DMS79 treated with DMSO at 0.1 percent for 48 hours (cell line): ENCODE measurements around the gene THAP7.

Source experiments
- DNase-seq: peaks from one replicate; lab custom pipeline; 2025; lab: John Stamatoyannopoulos, UW

The THAP7 gene

DNA sequence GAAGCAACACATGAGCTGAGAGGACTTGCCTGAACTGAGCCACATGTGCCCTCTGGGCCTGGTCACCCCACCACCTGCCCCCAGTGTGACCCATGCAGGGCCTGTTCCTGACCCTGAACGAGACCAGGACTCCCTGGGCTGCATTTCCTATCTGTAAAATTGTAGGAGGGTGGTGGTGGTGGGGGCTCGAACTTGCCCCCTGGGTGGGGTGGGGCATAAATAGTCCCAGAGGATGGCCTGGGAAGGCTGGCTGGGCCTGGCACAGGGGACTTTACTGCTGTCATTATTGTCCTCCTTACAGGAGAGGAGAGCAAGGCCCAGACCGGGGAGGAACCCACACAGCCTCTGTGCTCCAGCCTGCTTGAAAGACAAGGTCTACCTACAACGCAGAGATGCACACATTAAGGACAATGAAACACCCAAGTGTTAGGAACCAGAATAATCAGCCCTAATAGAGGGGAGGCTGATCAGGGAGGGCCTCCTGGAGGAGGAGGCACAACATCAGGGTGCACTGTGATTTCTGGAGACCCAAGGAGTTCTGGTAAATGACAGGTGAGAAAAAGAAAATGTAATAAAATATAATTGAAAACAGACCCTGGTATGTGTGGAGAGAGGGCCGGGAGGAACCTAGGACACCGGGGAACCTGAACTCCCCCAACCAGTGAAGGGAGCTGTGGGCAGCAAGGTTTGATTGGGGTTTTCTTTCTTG lies 37.7 kb downstream of the THAP7 start:
- DNase-seq, result no peak

DNA sequence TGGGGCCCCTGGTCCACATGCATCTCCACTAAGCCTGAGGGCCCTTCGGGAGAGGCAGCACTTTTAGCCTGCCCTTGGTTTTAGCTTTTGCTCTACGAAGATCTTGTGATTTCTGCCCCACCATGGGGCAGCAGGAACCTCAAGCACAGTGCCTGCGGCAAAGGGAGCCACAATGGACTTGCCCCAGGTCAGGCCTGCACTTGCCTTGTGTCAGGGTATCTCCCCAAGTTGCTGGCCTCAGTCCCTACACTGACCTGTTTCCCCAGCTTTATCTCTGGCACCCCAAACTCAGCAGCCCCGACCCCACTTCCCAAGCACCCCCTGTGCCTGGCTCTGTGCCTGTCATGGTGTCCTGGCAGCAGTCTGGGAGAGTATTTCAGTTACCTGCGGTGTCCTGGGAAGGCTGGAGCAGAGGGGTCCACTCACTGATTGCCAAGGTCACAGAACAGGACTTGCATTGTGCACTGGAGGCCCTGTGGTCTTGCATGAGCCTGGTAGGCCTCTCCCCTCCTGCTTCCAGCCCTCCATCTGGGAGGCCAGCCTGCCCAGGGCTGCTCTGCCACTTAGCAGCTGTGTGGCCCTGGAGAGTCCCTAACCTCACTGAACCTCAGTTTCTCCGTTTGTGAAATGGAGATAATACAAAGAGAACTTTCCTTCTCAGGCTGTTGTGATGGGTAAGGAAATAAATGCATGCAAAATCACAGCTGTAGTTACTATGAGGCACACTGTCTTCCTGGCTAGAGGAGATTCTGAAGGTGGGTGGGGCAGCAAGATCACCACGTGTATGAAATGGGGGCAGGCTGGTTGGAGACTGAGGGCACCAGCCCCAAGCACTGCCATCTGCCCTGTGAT lies 38.5 kb downstream of the THAP7 start:
- DNase-seq, result no peak

DNA sequence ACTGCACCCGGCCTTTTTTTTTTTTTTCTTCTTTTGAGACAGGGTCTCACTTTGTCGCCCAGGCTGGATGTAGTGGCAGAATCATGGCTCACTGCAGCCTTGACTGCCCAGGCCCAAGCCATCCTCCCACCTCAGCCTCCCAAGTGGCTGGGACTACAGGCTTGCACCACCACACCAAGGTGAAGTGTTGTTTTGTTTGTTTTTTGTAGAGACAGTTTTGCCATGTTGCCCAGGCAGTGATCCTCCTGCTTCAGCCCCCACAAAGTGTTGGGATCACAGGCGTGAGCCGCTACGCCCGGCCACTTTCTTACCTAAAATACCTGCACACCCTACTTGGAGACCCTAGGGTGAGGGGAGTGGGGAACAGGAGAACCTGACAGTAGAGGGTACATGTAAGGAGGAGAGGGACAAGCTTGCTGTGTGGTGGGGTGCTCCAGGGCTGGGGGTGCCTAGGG lies 39.4 kb downstream of the THAP7 start:
- no peak for DNase-seq

DNA sequence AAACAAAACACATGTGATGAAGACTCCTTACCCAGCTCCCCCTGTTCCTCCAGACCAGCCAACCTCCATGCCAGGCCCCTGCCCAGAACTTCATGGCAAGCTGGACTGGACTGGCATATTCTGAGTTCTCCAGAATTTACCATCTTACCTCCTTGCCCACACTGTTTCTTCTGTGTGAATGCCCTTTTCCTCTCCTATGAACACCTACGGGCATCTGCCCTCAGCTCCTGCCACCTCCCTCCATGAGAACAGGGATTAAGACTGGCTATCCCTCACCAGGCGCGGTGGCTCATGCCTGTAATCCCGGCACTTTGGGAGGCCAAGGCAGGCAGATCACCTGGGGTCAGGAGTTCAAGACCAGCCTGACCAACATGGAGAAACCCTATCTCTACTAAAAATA lies 41.3 kb downstream of the THAP7 start:
- DNase-seq, result no peak

- DNase-seq, result no peak
Observed at GRCh38 chr22:20959578-20960461, 42.1 kb downstream of the THAP7 start.

DNA sequence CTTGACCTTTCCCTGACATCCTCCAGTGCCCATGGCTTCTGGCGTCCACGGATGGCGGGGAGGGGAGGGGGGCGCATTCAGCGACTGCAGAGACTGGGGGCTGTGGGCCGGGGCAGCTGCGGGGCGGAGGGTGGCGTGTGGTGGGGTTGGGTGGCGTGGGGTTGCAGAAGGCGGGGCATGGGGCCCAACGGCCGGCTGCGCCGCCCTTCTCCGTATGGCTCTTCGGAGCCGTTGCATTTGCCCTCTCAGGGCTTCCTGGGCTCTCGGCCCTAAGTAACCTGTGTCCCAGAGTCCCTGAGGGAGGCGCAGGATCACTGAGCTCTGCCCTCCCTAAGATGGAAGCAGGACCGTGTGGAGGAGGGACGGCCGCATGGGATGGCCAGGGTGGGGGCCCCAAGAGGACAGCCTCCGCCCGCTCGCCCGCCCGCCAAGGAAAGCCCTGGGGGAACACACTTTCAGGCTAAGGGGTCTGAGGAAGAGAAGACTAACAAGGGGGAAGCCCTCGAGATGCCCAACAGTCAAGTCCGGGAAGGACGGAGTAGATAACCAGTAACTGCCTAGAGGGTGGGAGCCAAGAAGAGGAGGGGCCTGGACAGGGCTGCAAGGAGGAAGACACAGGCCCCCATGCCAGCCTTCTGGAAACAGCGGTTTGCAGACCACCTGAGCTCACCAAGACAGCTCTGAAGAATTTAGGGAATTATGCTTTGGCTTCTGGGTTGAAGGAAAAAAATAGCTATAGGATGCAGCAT lies 44.1 kb downstream of the THAP7 start:
- no peak for DNase-seq

GRCh38 chr22:20957102-20957682 lies 44.7 kb downstream of the THAP7 start:
- no peak for DNase-seq

GRCh38 chr22:20956258-20957101 lies 45.4 kb downstream of the THAP7 start:
- DNase-seq, result no peak

GRCh38 chr22:20955548-20955947 lies 46.4 kb downstream of the THAP7 start:
- no peak for DNase-seq

DNA sequence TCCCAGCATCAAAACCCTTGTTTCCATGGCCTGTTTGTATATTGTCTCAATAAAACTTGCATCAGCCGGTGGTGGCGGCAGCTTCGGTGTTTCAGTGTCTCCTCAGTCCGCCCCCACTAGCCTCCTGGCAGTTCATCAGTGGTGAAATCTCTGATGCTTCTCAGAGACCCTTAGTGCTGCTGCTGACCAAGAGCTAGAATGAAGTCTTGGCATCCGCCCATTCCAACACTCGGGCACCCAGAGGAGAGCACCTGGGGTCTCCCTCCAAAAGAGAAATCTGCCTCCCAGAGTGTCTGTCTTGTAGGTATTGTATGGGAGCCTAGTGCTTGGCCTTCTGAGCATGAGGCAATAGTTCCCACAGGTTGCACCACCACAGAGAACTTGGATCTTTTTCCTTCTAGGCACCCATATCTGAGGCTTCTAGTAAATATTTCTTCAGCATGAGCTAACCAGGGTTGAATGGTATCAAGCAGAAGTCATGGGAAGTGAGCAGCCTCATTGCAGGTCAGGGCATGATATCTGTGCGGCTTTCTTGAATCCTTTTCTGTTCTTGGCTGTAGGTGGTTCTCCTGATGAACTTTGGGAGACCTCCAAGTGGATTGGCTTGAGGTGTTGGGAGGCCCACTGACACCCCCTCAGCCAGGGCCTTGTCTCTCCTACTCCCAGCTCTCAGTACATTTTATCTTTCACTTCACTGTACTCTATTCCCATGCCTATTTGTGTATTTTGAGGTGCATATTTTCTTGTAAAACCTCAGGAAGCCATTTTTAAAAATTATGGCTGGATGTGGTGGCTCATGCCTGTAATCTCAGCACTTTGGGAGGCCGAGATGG lies 48.0 kb downstream of the THAP7 start:
- no peak for DNase-seq

- DNase-seq, result no peak
Observed at GRCh38 chr22:20953342-20953608, 48.6 kb downstream of the THAP7 start.

DNA sequence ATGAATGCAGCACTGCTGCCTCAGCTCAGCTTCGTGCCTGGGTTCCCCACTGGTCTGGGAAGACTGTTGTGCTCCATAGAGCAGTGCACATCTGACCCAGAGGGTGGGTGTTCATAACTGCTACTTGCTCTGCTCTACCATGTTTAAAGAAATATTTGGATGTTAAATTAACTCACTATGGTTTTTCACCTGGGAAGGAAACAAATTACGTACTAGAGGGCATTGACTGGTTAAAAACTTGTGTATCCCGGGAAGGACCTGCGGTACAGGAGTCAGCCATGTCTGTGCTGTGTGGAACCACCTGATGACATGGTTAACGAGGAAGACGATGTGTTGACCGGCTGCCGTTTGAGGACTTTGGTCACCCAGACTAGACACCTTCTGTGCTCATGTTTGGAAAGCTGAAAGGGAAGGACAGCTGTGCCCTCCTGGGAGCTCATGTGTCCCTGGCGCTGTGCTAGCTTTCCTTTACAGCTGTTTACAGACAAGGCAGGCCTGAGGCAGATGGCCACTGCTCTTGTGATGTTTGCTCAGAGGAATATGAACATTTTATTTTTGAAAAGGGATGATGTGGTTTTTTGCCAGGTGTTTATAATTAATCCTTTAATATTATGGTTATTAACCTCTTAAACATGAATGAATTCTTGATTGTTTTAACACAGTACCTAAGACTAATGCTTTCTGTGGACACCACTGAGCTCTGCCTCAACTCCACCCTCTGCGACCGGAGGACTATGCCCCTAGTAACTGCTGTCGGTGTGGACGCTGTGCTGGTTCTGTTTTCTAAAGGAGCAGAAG lies 49.2 kb downstream of the THAP7 start:
- DNase-seq, result no peak

- no peak for DNase-seq
Observed at GRCh38 chr22:20951932-20952380, 50.0 kb downstream of the THAP7 start.

DNA sequence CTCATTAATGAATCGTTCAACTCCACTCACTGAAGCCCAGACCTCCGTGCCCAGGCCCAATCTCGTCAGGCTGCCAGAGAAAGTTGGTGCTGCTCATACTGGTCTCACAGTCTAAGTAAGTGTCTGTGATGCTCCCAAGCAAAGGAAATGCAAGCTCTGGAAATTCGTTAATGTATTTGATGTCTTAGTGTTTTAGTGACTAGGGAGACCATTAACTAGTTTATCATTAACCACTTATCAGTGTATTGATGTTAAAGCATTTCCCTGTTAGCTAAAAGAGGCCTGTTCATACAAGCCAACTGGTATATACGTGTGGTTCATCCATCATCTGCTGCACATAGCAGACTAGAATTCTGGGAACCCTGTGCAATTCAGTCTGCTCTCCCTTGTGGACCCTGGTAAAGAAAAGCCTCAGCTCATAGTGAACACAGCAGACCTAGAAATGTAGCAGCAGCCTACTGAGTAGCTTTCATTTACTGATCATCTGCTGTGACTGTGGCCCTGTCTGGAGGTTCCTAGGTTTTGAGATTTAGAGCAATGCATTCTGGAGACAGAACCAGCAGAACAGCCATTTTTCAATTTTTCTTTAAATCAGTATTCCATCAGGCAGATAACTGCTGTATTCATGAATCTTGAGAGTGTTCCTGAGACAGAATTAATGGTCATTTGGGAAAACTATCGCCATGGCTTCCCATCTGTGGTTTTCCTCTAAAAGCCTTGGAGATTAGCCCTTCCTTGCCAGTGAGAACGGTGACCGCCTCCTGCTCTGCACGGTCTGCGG lies 50.6 kb downstream of the THAP7 start:
- no peak for DNase-seq

DNA sequence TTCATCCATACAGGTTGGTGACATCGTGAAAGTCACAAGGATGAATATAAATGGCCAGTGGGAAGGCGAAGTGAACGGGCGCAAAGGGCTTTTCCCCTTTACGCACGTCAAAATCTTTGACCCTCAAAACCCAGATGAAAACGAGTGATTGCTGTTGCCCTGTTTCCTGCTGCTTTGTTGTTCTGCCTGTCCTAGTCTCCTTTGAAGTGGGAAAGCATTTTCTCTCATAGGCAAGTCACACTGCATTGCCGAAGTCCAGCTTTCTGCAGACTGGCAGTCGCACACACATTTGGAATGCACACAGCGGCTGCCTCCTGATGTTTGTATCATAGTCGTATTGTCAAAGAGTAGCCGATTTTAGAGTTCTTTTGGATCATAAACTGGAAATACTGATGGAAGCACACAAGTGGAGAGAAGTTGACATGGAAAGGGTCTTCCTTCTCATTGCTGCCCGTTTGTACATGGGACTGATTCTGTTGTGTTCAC lies 52.2 kb downstream of the THAP7 start:
- DNase-seq, result no peak
